GM21576 (cell line): Measurements from ENCODE around the gene SPNS2.
"Not testable (repeated sequence)": the region's sequence is repeated elsewhere in the genome, so short reads cannot be mapped to it uniquely, and the experiment has no call there.

Source experiments
- ATAC-seq: cut with Tn5 transposase; IDR thresholded peaks from one replicate; pipeline ENCODE4 v1.9.1; 2021; ENCODE audit warnings: mild to moderate bottlenecking, moderate library complexity; ENCODE audit not compliant: unreplicated experiment

Gene SPNS2

DNA sequence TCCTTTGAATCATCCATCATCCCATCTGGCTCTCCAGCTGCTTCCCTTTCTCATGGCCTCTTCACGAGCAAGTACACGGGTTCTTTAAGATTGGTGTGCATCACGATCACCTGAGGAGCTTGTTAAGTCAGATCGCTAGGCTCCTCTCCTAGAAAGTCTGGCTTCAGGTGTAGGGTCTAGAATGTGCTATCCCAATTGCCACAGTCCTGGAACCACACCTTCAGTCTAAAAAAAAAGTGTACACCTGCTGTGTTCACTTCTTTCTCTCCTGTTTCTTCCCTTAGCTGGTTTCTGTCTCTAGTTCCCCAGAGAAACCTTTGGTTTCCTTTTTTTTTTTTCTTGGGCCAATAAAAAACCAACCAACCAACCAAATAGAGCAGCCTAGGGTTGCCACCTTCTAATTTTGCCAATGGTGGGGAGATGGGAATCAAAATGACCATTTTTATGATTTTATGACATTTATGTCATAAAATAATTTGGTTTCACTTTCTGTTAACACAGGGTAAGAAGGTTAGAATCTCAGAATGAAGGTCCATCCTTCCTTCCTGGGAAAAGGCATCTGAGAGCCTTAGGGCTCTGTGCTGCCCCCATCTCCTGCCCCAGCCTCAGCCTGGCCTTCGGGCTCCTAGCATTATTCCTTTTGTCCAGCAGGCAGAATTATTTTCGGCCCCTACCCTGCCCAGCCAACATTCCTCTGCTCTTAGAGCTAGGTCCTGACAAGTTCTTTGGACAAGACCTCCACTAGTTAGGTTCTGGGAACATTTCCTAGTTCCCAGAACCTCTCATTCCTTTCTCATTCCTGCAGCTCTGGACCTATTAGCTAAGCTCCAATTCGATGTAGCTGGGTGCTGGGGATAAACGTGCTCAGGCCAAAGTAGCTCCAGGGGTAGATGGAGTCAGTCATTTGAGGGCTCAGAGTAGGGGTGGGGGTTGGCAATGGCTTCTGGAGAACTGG is 63.6 kb downstream of the SPNS2 start:
- no peak for ATAC-seq

DNA sequence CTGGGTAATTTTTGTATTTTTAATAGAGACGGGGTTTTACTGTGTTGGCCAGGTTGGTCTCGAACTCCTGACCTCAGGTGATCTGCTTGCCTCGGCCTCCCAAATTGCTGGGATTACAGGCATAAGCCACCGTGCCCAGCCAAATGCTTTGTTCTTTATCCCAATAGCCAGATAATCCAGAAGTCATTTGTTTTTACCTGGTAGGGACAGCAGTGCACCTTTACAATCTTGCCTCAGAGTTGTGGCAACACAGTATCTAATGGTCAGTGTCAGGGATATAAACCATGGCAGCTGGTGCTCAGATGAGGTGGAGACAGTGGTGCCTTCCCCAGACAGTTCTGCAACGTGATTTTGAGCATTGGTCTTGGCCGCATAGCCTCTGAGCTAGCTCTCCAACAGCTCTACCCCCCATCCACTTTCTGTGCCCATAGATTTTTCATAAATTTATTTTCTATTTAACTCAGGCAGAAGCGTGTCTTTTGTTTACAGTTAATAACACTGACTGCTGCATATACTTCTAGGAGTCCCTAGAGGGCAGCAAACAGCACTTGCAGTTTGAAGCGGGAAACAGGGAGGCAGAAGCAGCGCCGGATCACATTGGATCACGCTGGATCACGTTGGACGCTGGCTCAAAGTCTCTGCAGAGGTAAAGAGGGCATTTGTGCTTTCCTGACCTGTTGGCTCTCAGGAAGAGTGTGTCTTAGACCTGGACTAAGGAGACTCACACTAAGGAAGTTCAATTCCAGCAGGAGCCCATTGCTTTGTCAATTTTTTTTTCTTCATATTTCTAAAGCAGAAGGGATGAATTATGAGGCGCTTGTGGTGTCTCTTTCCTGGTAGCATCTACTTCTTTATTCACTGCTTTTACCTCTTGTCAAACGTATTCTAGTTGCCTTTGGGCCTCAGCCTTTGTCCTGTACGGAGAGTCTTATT is 66.8 kb downstream of the SPNS2 start:
- no peak for ATAC-seq

DNA sequence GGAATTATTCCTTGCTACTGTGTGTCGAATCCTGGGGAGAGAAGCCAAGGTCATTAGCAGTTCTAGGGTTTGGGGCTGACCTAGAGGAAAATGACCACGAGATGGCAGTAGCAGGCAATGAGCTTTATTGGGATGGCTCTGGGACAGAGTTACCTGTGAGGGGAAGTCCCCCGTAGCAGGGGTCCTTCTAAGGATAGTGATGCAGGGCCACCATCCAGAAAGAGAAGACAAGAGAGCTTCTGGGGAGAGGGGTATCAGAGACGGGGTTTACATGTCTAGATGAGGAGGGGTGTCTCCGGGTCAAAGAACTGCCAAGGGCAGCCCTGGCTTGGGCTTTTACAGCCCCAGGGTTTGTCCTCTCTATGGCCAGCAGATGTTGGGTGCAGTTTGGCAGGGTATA is 68.1 kb downstream of the SPNS2 start:
- no peak for ATAC-seq

DNA sequence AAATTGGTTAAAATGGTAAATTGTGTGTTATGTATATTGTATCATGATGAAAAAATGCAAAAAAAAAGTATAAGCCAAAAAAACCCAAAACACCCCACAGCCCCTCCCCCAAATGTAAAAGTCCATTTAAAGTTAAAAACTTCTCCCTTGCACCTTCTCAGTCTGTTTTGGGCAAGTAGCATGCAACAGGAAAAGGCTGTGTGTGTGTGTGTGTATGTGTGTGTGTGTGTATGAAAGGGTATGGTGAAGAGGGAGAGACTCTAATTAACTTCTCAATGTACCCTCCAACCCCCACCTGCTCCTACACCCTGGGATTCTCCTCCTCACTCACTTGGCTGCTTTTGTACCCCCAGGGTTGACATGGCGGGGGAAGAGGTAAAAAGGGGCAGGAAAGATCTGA is 70.9 kb downstream of the SPNS2 start:
- ATAC-seq: no peak

DNA sequence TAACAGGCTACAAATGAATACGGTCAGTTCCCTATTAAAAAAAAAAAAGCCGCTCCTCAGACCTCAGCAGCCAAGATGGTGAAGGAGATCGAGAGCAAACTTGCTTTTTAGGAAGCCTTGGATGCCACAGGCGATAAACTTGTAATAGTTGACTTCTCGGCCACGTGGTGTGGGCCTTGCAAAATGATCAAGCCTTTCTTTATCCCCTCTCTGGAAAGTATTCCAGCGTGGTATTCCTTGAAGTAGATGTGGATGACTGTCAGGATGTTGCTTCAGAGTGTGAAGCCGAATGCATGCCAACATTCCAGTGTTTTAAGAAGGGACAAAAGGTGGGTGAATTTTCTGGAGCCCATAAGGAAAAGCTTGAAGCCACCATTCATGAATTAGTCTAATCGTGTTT is 73.5 kb downstream of the SPNS2 start:
- no peak for ATAC-seq

DNA sequence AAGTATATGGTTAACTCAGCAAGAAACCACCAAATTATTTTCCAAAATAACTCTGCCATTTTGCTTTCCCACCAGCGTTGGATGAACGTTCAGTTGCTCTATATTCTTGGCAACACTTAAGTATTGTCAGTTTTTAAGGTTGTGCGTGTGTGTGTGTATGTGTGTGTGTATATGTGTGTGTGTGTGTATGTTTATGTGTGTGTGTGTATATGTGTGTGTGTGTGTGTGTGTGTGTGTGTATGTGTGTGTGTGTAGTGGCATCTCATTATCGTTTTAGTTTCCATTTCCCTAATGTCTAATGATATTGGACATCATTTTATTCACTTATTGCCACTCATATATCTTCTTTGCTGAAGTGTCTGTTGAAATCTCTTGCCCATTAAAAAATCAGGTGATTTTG is 74.4 kb downstream of the SPNS2 start:
- no peak for ATAC-seq

DNA sequence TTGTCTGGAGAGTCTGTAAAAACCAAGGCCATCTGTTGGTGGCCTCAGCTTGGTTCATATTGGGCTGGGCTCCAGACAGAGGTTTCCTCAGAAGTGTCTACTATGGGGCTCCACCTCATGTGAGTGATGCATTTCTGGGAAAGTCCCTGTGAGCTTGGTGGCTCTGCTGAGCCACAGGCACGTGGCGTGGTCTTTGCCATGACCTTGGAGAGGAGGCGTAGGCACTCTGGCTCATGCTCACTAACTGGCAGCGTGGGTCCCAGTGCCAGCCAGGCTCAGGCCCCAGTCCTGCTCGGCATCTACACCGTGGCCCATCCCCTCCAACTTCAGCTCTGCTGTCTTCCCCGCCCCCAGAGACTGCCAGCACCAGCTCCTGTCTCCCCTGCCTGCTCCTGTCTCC is 75.0 kb downstream of the SPNS2 start:
- no peak for ATAC-seq

DNA sequence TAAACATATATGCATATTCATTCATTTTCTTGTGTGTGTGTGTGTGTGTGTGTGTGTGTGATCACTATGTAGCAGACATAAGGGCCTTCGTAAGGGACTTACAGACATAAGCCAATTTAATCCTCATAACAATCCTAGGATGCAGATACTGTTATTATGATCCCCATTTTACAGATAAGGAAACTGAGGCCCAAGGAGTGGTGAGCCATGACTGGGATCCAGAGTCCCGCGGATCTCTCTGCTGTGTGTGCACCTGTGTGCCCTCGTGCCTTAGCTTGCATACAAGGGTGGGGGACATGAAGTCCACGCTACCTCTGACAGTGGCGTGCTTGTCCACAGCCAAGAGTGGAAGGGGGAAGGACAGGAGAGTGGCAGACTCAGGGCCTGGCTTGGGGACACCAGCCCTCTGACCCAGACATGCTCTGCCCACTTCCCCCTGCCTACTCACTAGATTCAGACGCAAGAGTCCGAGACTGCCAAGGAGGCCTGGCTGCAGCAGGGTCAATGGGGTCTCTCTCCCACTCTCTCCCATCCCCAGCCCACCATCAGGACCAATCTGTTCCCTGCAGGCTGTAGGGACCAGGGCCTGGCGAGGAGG is 75.9 kb downstream of the SPNS2 start:
- no peak for ATAC-seq

DNA sequence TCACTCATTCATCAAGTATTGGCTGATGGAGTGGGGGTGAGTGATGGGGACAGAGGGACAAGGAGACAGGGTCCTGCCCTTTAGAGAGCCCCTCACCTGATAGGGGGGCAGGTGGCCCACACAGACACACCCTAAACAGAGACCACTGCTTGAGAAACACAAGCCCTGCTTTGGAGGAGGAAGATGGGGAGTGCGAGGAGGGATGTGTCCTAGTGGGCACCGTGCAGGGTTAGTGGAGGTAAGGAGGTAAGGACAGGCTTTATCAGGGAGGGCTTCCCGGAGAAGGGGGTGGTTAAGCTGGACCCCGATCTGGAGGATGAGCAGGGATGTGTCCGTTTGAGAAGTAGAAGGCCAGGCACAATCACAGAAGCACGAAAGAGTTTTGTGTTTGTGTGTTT is 77.5 kb downstream of the SPNS2 start:
- no peak for ATAC-seq

DNA sequence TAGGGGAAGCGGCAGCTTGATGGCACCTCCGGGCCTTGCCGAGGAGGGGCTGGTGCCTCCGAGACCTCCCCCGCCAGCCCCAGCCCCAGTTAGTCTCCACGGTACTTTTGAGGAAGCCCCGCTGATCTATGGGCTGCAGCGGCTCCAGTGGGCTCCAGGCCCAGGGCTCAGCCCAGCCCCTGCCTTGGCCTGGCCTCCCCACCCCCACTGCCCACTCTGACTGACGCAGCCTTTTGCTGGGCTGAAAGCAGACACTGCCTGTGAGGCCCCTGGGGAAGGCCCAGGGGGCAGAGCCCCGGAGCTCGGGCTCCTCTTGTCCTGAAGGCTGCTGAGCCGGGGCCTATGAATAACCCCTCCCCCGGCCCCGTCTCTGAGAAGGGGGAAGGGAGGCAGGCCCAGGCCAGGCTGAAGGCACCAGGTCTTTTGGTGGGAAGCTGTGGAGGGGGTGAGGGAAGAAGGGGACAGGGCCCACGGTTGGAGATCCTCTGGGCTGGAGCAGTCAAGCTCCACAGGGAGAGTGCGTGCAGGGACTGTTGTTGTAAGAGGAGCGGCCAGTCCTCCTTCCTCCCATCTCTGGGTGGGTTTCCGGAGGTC is 78.1 kb downstream of the SPNS2 start:
- no peak for ATAC-seq

DNA sequence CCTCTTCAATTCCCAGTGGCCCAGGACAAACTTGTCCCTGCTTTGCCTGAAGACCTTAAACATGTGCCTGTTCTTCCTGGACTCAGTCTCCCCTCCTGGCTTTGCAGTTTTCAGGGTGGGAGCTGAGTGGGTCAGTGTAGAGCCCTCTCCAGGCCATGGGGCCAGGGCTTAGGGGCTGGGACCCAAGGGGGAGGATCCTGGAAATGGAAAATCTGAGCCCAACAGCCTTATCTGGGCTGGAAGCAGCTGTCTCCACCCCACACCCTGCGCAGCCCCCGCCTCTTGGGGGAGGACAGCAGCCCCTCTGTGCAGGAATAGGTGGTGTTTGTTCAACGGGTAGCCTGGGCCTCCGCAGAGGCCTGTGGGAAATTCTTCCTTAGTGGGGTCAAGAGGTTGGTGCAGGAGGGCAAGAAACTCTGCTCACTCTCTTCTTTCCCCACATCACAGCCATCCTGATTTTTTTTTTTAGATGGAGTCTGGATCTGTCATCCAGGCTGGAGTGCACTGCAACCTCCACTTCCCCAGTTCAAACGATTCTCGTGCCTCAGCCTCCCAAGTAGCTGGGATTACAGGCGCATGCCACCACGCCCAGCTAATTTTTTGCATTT is 78.8 kb downstream of the SPNS2 start:
- no peak for ATAC-seq

DNA sequence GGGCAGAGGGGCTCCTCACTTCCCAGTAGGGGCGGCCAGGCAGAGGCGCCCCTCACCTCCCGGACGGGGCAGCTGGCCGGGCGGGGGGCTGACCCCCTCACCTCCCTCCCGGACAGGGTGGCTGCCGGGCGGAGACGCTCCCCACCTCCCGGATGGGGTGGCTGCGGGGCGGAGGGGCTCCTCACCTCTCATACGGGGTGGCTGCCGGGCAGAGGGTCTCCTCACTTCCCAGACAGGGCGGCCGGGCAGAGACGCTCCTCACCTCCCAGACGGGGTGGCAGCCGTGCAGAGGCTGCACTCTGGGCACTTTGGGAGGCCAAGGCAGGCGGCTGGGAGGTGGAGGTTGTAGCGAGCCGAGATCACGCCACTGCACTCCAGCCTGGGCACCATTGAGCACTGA is 79.7 kb downstream of the SPNS2 start:
- not testable (repeated sequence) for ATAC-seq

DNA sequence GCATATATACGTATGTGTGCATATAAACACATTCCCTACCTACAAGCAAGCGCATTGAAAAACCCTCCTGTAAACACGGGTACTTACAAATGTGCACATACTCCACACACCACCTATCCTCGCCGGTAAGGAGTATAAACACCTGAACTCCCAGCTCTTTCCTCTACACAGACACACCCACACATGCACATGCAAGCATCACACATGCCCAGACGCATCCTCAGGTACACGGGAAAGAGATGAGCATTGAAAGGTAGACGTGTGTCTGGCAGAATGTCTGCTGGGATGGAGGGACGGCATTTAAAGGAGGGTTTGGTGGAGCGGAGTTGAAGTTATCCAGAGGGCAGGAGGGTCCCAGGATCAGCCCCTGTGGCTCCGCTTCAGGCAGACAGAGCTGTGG is 81.0 kb downstream of the SPNS2 start:
- no peak for ATAC-seq

DNA sequence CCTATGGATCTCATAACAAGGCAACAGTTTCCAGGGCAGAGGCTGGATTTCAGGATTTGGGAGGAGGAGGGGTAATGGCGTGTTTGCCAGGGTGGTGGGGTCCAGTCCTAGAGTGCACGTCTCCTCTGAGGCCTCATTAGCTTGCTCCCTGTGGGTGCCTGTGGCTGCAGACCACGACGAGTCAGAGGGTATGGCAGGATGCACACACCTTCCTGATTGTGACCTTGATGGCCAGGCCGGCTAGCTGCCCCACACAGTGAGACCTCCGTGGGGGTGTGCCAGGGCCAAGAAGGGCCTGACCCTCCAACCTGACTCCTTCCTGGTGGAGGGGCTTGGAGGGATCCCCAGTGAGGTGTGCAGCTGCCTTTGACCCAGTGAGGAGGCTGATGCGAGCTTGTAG is 81.6 kb downstream of the SPNS2 start:
- no peak for ATAC-seq

DNA sequence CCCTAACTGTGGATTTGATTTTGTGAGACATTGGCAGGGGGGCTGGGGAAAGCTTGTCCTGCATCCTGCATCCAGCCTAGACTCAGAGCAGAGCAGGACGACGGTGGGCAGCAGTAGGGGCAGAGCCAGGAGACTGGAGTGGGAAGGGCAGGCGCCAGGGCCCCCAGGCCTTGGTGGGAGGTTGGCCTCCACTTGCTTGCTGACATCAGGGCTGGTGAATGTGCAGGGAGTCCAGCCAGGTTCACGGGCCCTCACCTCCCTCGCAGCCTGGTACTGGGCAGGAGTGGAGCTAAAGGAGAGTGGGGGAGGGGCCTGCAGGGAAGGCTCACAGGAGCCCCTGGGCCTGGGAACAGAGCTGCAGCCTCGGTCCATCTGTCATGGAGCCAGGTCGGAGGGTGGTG is 83.4 kb downstream of the SPNS2 start:
- no peak for ATAC-seq

DNA sequence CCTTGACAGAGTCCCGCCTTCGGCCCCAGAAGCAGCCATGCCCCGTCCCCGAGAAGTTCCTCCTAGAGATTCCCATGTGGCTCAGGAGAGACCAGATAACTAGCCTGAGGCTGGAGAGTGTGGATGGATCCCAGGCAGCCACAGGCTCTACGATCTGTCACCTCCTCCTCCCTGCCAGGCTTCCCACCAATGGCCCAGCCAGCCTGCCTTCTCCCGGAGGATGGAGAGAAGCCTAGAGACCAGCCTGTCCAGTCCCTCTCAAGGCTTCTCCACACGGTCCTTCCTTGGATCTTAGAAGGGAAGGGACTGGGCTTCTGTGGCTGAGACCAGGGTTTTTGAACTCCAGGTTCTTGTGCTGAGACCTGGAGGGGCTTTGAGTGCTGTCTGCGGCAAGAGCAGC is 84.0 kb downstream of the SPNS2 start:
- no peak for ATAC-seq

DNA sequence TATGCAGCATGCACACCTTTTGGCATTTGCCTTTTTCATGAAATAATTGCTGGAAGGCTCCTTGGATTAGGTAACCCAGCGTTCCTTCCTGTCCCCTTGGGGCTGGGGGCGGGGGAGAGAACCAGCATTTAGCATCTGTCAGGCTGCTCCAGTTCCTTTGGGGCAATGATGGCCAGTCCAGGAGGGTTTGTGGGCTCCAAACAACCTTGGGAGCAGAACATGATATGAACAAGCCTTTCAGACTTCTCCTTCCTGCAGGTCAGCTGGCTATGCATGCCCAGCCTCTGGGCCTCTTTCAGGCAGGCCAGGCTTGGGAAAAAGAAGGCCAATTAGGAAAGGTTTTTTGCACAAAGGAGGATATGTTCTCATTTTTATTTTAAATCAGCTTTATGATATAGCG is 84.5 kb downstream of the SPNS2 start:
- ATAC-seq: no peak

DNA sequence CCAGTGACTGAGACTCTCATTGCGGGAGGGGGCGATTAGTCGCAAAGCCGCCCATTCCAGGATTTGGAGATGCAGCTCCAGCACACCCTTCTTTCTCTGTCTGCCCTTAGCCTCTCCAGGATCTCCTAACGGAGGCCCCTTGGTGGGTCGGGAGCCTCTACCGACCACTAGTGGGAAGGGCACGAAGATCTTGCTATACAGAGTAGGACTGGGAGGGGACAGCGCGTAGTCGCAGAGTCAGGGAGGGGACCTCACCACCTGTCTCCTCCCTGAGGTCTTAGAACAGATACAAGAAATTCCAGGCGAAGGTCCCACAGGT is 85.1 kb downstream of the SPNS2 start:
- ATAC-seq: no peak

DNA sequence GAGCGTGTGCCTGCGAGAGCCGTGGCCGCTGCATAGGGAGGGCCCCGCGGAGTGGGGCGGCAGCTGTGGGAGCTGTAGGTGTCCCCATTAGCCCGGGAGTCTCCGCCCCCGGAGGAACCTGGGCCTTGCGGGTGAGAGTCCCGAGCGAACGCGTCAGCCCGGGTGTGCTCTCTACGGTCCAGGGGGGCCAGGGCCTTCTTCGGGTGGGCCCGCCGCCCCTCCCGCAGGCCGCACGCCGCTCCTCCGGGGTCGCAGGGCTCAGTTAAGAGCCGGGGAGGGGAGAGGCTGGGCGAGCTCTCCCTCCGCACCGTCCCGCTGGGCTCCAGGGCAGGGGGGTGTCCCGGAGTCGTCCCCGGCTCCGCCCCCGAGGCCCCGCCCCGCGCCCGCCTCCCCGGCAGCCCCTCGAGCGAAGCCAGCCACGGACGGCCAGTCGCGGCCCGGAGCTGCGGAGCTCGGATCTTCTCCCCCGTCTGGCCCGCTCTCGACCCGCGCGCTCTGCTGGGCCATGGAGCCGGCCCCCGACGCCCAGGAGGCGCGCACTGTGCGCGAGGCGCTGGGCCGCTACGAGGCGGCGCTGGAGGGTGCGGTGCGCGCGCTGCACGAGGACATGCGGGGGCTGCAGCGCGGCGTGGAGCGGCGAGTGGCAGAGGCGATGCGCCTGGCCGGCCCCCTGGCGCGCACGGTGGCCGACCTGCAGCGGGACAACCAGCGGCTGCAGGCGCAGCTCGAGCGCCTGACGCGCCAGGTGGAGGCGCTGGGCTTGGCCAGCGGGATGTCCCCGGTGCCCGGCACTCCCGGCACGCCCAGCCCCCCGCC is 85.6 kb downstream of the SPNS2 start, which contains the start of gene SMTNL2:
TSS of gene SMTNL2 (plus strand) at position 429 of the 816 bp plus-strand sequence. CDS start at position 506, 77 bp downstream.
- no peak for ATAC-seq
